ENCODE measurements around the gene NKTR.

The NKTR gene

DNA sequence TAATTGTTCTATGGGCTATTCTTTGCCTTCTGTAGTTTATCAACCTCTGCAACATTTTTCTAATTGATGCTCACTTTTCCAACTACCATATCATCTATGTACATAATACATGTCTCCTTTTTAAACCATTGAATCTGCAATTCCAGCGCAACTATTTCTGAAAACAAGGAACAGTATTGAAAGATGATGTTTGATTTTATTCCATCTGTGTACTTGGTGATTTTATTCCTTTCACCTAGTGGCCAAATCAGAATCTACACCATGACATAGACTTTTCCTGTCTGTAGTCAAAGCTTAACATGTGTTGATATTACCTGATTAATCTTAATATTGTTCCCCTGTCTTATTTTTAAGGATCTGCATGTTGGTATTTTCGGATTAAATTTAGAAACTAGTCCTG is 13.0 kb downstream of the NKTR start:
- no peak for TF ChIP-seq ZFX (IDR thresholded peaks at IDR 0.05; ENCODE audit: borderline replicate concordance)
- TF ChIP-seq, protein P1, sequence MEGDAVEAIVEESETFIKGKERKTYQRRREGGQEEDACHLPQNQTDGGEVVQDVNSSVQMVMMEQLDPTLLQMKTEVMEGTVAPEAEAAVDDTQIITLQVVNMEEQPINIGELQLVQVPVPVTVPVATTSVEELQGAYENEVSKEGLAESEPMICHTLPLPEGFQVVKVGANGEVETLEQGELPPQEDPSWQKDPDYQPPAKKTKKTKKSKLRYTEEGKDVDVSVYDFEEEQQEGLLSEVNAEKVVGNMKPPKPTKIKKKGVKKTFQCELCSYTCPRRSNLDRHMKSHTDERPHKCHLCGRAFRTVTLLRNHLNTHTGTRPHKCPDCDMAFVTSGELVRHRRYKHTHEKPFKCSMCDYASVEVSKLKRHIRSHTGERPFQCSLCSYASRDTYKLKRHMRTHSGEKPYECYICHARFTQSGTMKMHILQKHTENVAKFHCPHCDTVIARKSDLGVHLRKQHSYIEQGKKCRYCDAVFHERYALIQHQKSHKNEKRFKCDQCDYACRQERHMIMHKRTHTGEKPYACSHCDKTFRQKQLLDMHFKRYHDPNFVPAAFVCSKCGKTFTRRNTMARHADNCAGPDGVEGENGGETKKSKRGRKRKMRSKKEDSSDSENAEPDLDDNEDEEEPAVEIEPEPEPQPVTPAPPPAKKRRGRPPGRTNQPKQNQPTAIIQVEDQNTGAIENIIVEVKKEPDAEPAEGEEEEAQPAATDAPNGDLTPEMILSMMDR (IDR thresholded peaks at IDR 0.05): peak; percentile 65
- no peak overlapping the region for H3K27ac ChIP-seq

DNA sequence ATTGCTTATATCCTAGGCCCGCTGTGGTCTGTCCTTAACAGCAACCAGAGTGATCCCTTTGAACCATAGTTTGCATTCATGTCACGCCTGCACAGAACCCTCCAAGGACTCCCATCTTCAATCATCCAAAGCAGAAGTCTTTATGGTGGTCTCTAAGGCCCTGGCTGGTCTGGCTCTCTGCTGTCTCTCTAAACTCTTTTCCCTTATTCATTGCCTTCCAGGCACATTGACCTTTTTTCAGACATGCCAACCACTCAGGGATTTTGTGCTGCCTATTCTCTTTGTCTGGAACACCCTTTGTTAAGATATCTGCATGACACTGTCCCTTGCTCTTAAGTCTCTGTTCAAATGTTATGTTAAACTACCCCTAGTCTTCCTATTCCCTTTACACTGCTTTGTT is 31.1 kb downstream of the NKTR start:
- no peak for TF ChIP-seq ZFX (IDR thresholded peaks at IDR 0.05; ENCODE audit: borderline replicate concordance)
- TF ChIP-seq, protein P1 (IDR thresholded peaks at IDR 0.05): no peak
- H3K27ac ChIP-seq: no peak overlapping the region

DNA sequence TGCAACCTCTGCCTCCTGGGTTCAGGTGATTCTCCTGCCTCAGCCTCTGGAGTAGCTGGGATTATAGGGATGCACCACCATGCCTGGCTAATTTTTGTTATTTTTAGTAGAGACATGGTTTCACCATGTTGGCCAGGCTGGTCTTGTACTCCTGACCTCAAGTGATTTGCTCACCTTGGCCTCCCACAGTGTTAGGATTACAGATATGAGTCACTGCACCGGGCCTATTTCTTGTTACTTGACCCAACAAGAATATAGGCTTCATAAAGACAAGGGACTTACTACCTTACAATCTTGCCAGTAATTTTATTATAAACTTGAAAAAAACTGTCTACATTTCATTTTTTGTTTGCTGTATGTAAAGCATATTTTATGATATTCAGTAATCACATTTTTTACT is 31.7 kb downstream of the NKTR start:
- H3K27ac ChIP-seq: no peak overlapping the region
- no peak for TF ChIP-seq ZFX (IDR thresholded peaks at IDR 0.05; ENCODE audit: borderline replicate concordance)
- TF ChIP-seq, protein P1 (IDR thresholded peaks at IDR 0.05): no peak

DNA sequence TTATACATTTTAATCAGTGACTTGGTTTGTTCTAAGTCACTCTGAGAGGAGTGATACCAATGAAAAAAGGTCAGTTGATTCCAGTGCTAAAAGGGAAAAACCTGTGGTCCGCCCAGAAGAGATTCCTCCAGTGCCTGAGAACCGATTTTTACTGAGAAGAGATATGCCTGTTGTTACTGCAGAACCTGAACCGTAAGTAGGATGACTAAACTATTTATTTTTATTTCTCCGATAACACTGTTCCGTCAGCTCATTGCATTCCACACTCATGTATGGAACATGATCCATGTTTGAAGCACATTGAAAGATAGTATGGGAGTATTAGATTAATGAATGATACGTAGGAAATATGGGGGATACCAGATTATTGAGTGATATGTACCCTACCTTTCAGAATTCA is 33.1 kb downstream of the NKTR start:
- H3K27ac ChIP-seq: no peak overlapping the region
- no peak for TF ChIP-seq ZFX (IDR thresholded peaks at IDR 0.05; ENCODE audit: borderline replicate concordance)
- TF ChIP-seq, protein P1 (IDR thresholded peaks at IDR 0.05): no peak

DNA sequence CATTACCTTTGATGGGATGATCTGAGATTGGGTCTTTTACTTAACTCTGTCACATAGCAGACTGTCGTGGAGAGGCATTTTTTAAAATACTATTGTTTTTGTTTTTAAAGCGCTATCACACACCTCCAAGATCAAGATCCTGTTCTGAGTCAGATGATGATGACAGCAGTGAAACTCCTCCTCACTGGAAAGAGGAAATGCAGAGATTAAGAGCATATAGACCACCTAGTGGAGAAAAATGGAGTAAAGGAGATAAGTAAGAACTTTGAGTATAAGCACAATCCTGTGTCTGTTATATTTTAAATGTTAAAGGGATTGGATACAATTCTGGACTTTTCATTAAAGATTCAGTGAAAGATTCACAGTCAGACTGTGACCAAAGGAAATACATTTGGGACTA is 34.6 kb downstream of the NKTR start:
- H3K27ac ChIP-seq: no peak overlapping the region
- TF ChIP-seq, protein P1 (IDR thresholded peaks at IDR 0.05): no peak
- TF ChIP-seq ZFX (IDR thresholded peaks at IDR 0.05; ENCODE audit: borderline replicate concordance): no peak

DNA sequence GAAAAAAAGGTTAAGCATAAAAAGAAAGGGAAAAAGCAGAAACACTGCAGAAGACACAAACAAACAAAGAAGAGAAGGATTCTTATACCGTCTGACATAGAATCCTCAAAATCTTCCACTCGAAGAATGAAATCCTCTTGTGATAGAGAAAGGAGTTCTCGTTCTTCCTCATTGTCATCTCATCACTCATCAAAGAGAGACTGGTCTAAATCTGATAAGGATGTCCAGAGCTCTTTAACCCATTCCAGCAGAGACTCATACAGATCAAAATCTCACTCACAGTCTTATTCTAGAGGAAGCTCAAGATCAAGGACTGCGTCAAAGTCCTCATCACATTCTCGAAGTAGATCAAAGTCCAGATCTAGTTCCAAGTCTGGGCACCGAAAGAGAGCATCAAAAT is 36.5 kb downstream of the NKTR start:
- no peak overlapping the region for H3K27ac ChIP-seq
- TF ChIP-seq, protein P1 (IDR thresholded peaks at IDR 0.05): no peak
- no peak for TF ChIP-seq ZFX (IDR thresholded peaks at IDR 0.05; ENCODE audit: borderline replicate concordance)

DNA sequence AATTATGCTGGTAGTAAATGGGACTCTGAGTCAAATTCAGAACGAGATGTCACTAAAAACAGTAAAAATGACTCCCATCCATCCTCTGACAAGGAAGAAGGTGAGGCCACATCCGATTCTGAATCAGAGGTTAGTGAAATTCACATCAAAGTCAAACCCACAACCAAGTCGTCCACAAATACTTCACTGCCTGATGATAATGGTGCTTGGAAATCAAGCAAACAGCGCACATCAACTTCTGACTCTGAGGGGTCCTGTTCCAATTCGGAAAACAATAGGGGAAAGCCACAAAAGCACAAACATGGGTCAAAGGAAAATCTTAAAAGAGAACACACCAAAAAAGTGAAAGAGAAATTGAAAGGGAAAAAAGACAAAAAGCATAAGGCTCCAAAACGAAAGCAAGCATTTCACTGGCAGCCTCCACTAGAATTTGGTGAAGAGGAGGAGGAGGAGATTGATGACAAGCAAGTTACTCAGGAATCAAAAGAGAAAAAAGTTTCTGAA is 37.9 kb downstream of the NKTR start:
- no peak for TF ChIP-seq ZFX (IDR thresholded peaks at IDR 0.05; ENCODE audit: borderline replicate concordance)
- TF ChIP-seq, protein P1 (IDR thresholded peaks at IDR 0.05): no peak
- no peak overlapping the region for H3K27ac ChIP-seq
